ENCODE measurements around the gene GBX1. TPM values are rescaled to one million over a fixed set of nuclear protein-coding genes. Genes with fewer than 3 reads are reported as not detected.

The GBX1 gene
- total RNA-seq, 2 experiments from 2014 or later, result not detected

GRCh38 chr7:151130741-151131157 lies 36.7 kb downstream of the GBX1 start:
- DNase-seq (no peak), ATAC-seq (no peak)
- CTCF ChIA-PET, result interaction anchor here (0.9 to 1.4 kb wide), 3 partner anchors 23 to 114 kb away, joined by 3 read pairs; no protein-coding TSS in a partner anchor
- no peaks in the 10 kb centered on the region for H3K36me3 Mint-ChIP-seq
- H3K4me1 Mint-ChIP-seq, result peaks cover 3% of the 10 kb centered on the region
- H3K27ac Mint-ChIP-seq, result no peak overlapping the region
- no peak overlapping the region for H3K4me3 Mint-ChIP-seq
- H3K9me3 Mint-ChIP-seq (ENCODE audit: low read depth), result no peaks in the 10 kb centered on the region
- H3K27me3 Mint-ChIP-seq, result no peaks in the 10 kb centered on the region

GRCh38 chr7:151129960-151130591 lies 37.4 kb downstream of the GBX1 start:
- Mint-ChIP-seq H3K4me3 (no peak overlapping the region), H3K36me3 (no peaks in the 10 kb centered on the region), H3K4me1 (peaks cover 3% of the 10 kb centered on the region), H3K27me3 (no peaks in the 10 kb centered on the region), H3K27ac (no peak overlapping the region), H3K9me3 (ENCODE audit: low read depth) (no peaks in the 10 kb centered on the region)
- DNase-seq (no peak), ATAC-seq (no peak)
- CTCF ChIA-PET, result interaction anchor here (0.9 to 1.4 kb wide), 4 partner anchors 22 to 175 kb away, joined by 3 read pairs; no protein-coding TSS in a partner anchor

- ATAC-seq (no peak), DNase-seq (no peak)
- Mint-ChIP-seq H3K27me3 (peaks cover 3% of the 10 kb centered on the region), H3K27ac (no peak overlapping the region), H3K36me3 (no peaks in the 10 kb centered on the region), H3K4me1 (peaks cover 3% of the 10 kb centered on the region), H3K4me3 (no peak overlapping the region), H3K9me3 (ENCODE audit: low read depth) (no peaks in the 10 kb centered on the region)
- CTCF ChIA-PET, result interaction anchor here (0.9 to 1.4 kb wide), 5 partner anchors 21 to 231 kb away, joined by 3 read pairs; no protein-coding TSS in a partner anchor
These were observed 38.2 kb downstream of the GBX1 start for GRCh38 chr7:151129117-151129959.

DNA sequence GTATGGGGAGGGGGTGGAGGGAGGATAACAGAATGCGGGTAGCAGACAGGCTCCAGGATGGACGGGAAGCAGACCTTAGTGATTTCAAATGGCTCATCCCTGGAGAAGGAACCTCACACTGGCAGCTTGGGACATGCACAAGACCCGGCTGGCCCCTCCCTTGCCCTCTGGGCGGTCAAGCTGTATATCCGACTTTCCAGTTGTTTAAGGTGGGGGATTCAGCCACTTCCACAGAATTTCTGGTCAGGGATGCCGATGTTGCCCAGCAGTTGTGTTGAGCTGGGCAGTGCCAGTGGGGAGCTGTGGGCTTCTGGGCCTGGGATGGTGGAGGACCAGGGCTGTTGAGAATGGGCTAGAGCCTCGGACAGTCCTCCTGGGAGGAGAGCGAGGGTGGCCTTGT lies 38.8 kb downstream of the GBX1 start:
- CTCF ChIA-PET, result interaction anchor here (1.2 to 1.3 kb wide), 2 partner anchors 176 to 230 kb away, joined by 3 read pairs; no protein-coding TSS in a partner anchor
- Mint-ChIP-seq H3K4me3 (no peak overlapping the region), H3K27ac (no peak overlapping the region), H3K4me1 (peaks cover 3% of the 10 kb centered on the region), H3K36me3 (no peaks in the 10 kb centered on the region), H3K9me3 (ENCODE audit: low read depth) (no peaks in the 10 kb centered on the region), H3K27me3 (peaks cover 3% of the 10 kb centered on the region)
- no peak for DNase-seq
- no peak for ATAC-seq

DNA sequence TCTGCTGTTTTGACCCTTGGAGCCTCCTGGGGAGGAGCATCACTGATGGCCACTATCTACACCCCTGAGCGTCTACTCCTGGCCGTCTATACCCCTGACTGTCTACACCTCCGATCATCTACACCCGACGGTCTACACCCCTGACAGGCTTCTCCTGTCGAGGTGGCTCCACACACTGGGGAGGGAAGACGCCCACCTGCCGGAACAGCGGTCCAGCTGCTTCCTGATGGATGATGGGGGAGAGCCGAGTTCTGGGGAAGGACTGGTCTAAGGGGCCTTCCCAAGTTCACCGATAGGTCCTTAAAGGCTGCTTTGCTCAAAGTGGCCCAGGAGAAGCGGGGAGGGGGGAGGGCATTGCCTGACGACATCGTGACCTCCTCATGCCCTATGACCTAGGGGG lies 39.4 kb downstream of the GBX1 start:
- no peak for DNase-seq
- Mint-ChIP-seq H3K36me3 (no peaks in the 10 kb centered on the region), H3K27me3 (peaks cover 3% of the 10 kb centered on the region), H3K27ac (no peak overlapping the region), H3K4me1 (peaks cover 3% of the 10 kb centered on the region), H3K4me3 (no peak overlapping the region), H3K9me3 (ENCODE audit: low read depth) (no peaks in the 10 kb centered on the region)
- no peak for ATAC-seq
- CTCF ChIA-PET, result interaction anchor here (1.2 to 1.3 kb wide), 2 partner anchors 37 to 230 kb away, joined by 3 read pairs; no protein-coding TSS in a partner anchor

DNA sequence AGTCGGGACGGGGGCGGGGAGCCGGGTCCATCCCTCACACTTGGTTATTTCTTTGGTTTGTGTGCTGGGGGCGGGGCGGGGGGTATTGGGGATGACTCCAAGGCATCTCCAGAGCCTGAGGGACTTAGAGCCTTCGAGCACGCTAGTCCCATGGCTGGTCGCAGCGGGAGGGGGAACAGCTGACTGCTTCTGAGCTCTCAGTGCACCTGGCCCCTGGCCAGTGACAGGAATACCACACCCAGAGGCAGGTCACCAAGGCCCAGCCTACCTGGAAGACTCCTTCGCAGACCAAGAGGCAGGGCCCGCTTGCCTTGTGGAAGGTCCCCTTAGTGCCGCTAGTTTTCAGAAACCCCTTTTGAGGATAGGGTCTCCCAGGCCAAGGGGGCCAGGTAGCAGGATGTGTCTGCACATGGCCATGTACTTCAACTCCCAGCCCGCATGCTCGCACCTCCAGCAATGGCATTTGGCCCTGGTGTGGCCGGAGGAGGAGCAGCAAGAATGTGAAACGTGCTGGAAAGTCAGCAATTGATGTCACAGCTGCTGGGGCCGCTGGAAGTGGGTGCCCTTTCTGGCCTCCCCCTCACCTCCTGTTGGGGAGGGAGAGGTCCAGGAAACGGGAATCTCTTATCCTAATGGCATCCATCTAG lies 40.9 kb downstream of the GBX1 start:
- H3K4me3 Mint-ChIP-seq, result no peak overlapping the region
- DNase-seq (no peak), ATAC-seq (no peak)
- H3K27me3 Mint-ChIP-seq, result peaks cover 3% of the 10 kb centered on the region
- H3K27ac Mint-ChIP-seq, result no peak overlapping the region
- H3K4me1 Mint-ChIP-seq, result peaks cover 3% of the 10 kb centered on the region
- no peaks in the 10 kb centered on the region for H3K9me3 Mint-ChIP-seq (ENCODE audit: low read depth)
- no peaks in the 10 kb centered on the region for H3K36me3 Mint-ChIP-seq
- CTCF ChIA-PET, result interaction anchor here (0.6 to 1.1 kb wide), 2 partner anchors 30 to 117 kb away, joined by 3 read pairs; no protein-coding TSS in a partner anchor

DNA sequence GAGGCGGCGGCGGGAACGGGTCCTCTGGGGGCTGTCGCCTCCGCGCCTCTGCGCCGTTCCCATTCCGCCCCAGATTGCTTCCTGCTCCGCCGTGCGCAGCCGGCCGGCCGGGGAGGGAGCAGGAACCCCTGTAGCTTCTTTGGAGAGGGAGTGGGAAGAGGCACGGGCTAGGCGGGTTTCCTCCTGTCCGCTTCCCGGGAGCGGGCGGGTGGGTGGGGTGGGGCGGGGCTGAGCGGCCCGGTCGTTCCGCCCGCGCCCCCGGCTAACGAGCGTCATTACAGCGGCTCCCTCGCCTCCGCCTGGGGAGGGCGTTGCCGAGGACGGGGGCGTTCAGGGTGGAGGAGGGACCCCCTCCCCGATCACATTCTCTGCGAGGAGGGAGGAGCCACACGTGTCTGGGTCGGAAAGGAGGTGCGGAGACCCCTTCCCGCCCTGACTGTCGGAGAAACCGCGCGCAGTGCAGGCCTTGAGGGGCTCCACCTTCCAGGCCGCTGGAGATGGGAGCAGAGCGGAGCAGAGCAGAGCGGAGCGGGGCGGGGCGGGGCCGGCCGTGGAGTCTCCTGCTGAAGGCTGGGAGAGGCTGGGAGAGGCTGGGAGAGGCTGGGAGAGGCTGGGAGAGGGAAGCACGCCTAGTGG lies 41.5 kb downstream of the GBX1 start:
- Mint-ChIP-seq H3K27ac (no peak overlapping the region), H3K36me3 (no peaks in the 10 kb centered on the region), H3K4me1 (peaks cover 3% of the 10 kb centered on the region), H3K9me3 (ENCODE audit: low read depth) (no peaks in the 10 kb centered on the region), H3K4me3 (no peak overlapping the region), H3K27me3 (peaks cover 3% of the 10 kb centered on the region)
- ATAC-seq, result no peak
- CTCF ChIA-PET, result interaction anchor here (0.8 to 4.1 kb wide), 3 partner anchors 43 to 119 kb away, joined by 3 to 60 read pairs (median 24); no protein-coding TSS in a partner anchor
- no peak for DNase-seq

DNA sequence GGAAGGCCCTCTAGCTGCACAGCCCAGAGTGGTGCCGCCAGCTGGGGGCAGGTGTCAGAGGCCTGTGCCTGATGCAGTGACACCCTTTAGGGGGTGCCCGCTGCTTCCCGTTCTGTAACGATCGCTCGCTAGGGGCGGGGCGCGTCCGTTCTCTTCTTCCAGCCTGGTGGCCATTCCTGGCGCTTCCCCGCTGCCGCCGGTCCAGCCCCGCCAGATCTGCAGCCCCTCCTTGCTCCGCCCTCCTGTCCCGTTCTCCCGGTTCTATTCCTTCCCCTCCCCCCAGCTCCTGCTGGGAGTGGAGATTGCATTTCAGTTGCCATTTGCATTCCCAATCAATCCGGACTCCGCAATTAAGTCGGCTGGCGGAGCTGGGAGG lies 42.0 kb downstream of the GBX1 start:
- H3K36me3 Mint-ChIP-seq, result no peaks in the 10 kb centered on the region
- no peak overlapping the region for H3K4me3 Mint-ChIP-seq
- peaks cover 3% of the 10 kb centered on the region for H3K4me1 Mint-ChIP-seq
- DNase-seq (no peak), ATAC-seq (no peak)
- CTCF ChIA-PET, result interaction anchor here (0.8 to 4.1 kb wide), 3 partner anchors 44 to 120 kb away, joined by 3 to 60 read pairs (median 24); no protein-coding TSS in a partner anchor
- H3K9me3 Mint-ChIP-seq (ENCODE audit: low read depth), result no peaks in the 10 kb centered on the region
- H3K27me3 Mint-ChIP-seq, result peaks cover 3% of the 10 kb centered on the region
- H3K27ac Mint-ChIP-seq, result no peak overlapping the region

DNA sequence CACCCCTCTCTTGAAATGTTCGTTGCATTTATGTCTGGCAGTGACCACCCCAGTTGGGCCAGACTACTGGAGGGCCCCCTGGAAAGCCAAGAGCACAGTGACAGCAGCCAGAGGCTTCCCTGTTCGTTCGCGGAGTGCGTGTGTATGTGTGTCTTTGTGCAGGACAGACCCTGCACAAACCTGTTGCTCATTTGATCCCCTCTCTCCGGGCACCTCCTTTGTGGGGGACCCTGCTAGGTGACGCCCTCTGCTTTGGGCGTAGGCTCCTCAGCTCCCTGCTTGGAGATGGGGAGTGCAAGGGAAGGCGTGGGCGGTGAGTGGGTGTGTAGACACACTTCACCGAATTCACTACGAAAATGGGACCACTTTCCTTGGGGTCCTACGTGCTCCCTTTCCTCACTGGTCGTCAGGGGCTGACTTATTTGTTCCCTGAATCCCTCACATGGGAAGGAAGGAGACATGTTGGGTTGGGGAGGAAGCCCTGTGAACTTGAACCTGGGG lies 42.5 kb downstream of the GBX1 start:
- DNase-seq (no peak), ATAC-seq (no peak)
- H3K4me1 Mint-ChIP-seq, result peaks cover 1% of the 10 kb centered on the region
- H3K36me3 Mint-ChIP-seq, result no peaks in the 10 kb centered on the region
- H3K27me3 Mint-ChIP-seq, result peaks cover 3% of the 10 kb centered on the region
- CTCF ChIA-PET, result interaction anchor here (1.0 to 4.1 kb wide), 23 partner anchors 9 to 167 kb away, joined by 3 to 60 read pairs (median 6); partner anchors contain the start of gene ABCF2
- no peak overlapping the region for H3K4me3 Mint-ChIP-seq
- H3K9me3 Mint-ChIP-seq (ENCODE audit: low read depth), result no peaks in the 10 kb centered on the region
- H3K27ac Mint-ChIP-seq, result no peak overlapping the region

GRCh38 chr7:151124481-151124880 lies 43.0 kb downstream of the GBX1 start:
- no peak for DNase-seq
- H3K27me3 Mint-ChIP-seq, result peaks cover 3% of the 10 kb centered on the region
- H3K4me3 Mint-ChIP-seq, result no peak overlapping the region
- H3K9me3 Mint-ChIP-seq (ENCODE audit: low read depth), result no peaks in the 10 kb centered on the region
- no peaks in the 10 kb centered on the region for H3K36me3 Mint-ChIP-seq
- no peak overlapping the region for H3K27ac Mint-ChIP-seq
- no peak for ATAC-seq
- CTCF ChIA-PET, result interaction anchor here (0.7 to 4.1 kb wide), 52 partner anchors 8 to 248 kb away, joined by 3 to 60 read pairs (median 6); partner anchors contain the start of genes ABCB8, ABCF2 and TMUB1
- H3K4me1 Mint-ChIP-seq, result no peaks in the 10 kb centered on the region

- H3K4me1 Mint-ChIP-seq, result no peaks in the 10 kb centered on the region
- CTCF ChIA-PET, result interaction anchor here (0.6 to 4.1 kb wide), 60 partner anchors 8 to 247 kb away, joined by 3 to 60 read pairs (median 5); partner anchors contain the start of genes ABCB8, ABCF2 and TMUB1
- no peaks in the 10 kb centered on the region for H3K36me3 Mint-ChIP-seq
- H3K27ac Mint-ChIP-seq, result no peak overlapping the region
- DNase-seq, result peak; percentile 86
- ATAC-seq, result peak; percentile 95
- peaks cover 3% of the 10 kb centered on the region for H3K27me3 Mint-ChIP-seq
- no peaks in the 10 kb centered on the region for H3K9me3 Mint-ChIP-seq (ENCODE audit: low read depth)
- H3K4me3 Mint-ChIP-seq, result no peak overlapping the region
These were observed 43.6 kb downstream of the GBX1 start for GRCh38 chr7:151123822-151124464.

All from activated CD8-positive, alpha-beta memory T cell treated with anti-CD3 and anti-CD28 coated beads, Interleukin-2, amount 10 ng/mL, durations not matched to agents 7 days and 5 days (primary cell).